T47D (cell line): ENCODE measurements around the gene FANK1.
A peak's percentile ranks its signal among the peaks of the same experiment; 100 is the strongest.
"Not testable (repeated sequence)": the region's sequence is repeated elsewhere in the genome, so short reads cannot be mapped to it uniquely, and the experiment has no call there.

Experiments
- DNase-seq, 2 experiments: peaks; one replicate each; pipeline versions ENCODE4 v3.0.0 to v3.0.0-alpha.2; 2011 to 2012; ENCODE audit warnings: low read depth in 1 of 2, low spot score in 1 of 2
- JUND ChIP-seq: IDR thresholded peaks from 2 replicates; pipeline ENCODE4 v1.6.1; 2012; ENCODE audit warnings: low read depth
- in situ Hi-C: cut with HindIII; loops from 2 replicates; pipeline ENCODE4 v1.10.0; 2016; ENCODE audit warnings: low sequenced_read_pairs, low pct_unique_long_range_greater_than_20kb

Gene FANK1

GRCh38 chr10:125896088-125896934 is at the start of gene FANK1:
Gene FANK1 (plus strand): TSS chr10:125896564. CDS start chr10:125896643, 79 bp downstream.
- peak; percentile 60 to 89 for DNase-seq
- in situ Hi-C loops: not testable (repeated sequence)

GRCh38 chr10:125846894-125847293 is 49.5 kb upstream of the FANK1 start:
- no peak for DNase-seq
- in situ Hi-C loops: no loop called here
- TF ChIP-seq JUND: no peak

- in situ Hi-C loops: no loop called here
- TF ChIP-seq JUND: no peak
- no peak for DNase-seq
Observed at GRCh38 chr10:125848371-125848770, 48.0 kb upstream of the FANK1 start.

- TF ChIP-seq JUND: no peak
- no peak for DNase-seq
- in situ Hi-C loops: no loop called here
Observed at GRCh38 chr10:125848857-125849256, 47.5 kb upstream of the FANK1 start.

GRCh38 chr10:125849448-125849847 is 46.9 kb upstream of the FANK1 start:
- TF ChIP-seq JUND: no peak
- in situ Hi-C loops: no loop called here
- DNase-seq: no peak

- no peak for TF ChIP-seq JUND
- in situ Hi-C loops: no loop called here
- no peak for DNase-seq
Observed at GRCh38 chr10:125850766-125851731, 45.3 kb upstream of the FANK1 start.

- in situ Hi-C loops: no loop called here
- no peak for DNase-seq
- TF ChIP-seq JUND: no peak
Observed at GRCh38 chr10:125852487-125852886, 43.9 kb upstream of the FANK1 start.

- in situ Hi-C loops: no loop called here
- no peak for TF ChIP-seq JUND
- DNase-seq: peak; percentile 24 to 46
Observed at GRCh38 chr10:125857185-125857760, 39.1 kb upstream of the FANK1 start.

- in situ Hi-C loops: no loop called here
- DNase-seq: peak in 1 of 2 experiments; percentile 4
Observed at GRCh38 chr10:125859128-125859817, 37.1 kb upstream of the FANK1 start.

GRCh38 chr10:125865120-125865519 is 31.2 kb upstream of the FANK1 start:
- in situ Hi-C loops: no loop called here

More at GRCh38 chr10:125859128-125859817, 37.1 kb upstream of the FANK1 start:
- TF ChIP-seq JUND: no peak

GRCh38 chr10:125866421-125867029 is 29.8 kb upstream of the FANK1 start:
- in situ Hi-C loops: no loop called here
- no peak for DNase-seq
- no peak for TF ChIP-seq JUND

More at GRCh38 chr10:125865120-125865519, 31.2 kb upstream of the FANK1 start:
- TF ChIP-seq JUND: no peak
- DNase-seq: no peak

GRCh38 chr10:125868372-125868975 is 27.9 kb upstream of the FANK1 start:
- peak in 1 of 2 experiments; percentile 57 for DNase-seq
- in situ Hi-C loops: no loop called here
- TF ChIP-seq JUND: no peak
